ENCODE data around the gene TMEM134. TPM values are rescaled to one million over a fixed set of nuclear protein-coding genes. Genes with fewer than 3 reads are reported as not detected.
A peak's percentile ranks its signal among the peaks of the same experiment; 100 is the strongest.

Gene TMEM134
- total RNA-seq, 2 experiments from 2014 or later = 26.8 to 76.9 TPM

- no peaks in the 10 kb centered on the region for H4K20me1 ChIP-seq (ENCODE audit: insufficient read depth, low read length)
- ChIA-PET CTCF (ENCODE audit: unreplicated experiment) (no interaction called here), POLR2A (interaction anchor here (0.6 to 2.6 kb wide), 2 partner anchors 12 to 14 kb away, joined by 4 to 7 read pairs; no protein-coding TSS in a partner anchor)
- no peaks in the 10 kb centered on the region for H3K79me2 ChIP-seq (ENCODE audit: insufficient read depth, low read depth, low read length)
- intact Hi-C loops (cut with micrococcal nuclease; ENCODE audit: unreplicated experiment) = no loop called here
- H2AFZ ChIP-seq (ENCODE audit: low read length) = no peak overlapping the region
- peaks cover 46% of the 10 kb centered on the region for H3K4me1 ChIP-seq (ENCODE audit: insufficient read depth, low read length, poor library complexity, severe bottlenecking)
- H3K9me2 ChIP-seq (ENCODE audit: insufficient read depth, low read length) = no peaks in the 10 kb centered on the region
- no TSS peak for BruUV-seq (replicated peaks)
- H3K9me3 ChIP-seq (ENCODE audit: low read length) = no peaks in the 10 kb centered on the region
- no peak for DNase-seq (ENCODE audit: low spot score)
- no peak overlapping the region for H3K4me3 ChIP-seq (ENCODE audit: low read depth, low read length, poor library complexity, severe bottlenecking)
- TF ChIP-seq EZH2phosphoT487 (IDR thresholded peaks at IDR 0.05; ENCODE audit: borderline replicate concordance, low read depth, low read length) (no peak), CTCF (conservative IDR thresholded peaks at IDR 0.05; ENCODE audit: low read length) (no peak)
- no peak overlapping the region for H3K4me2 ChIP-seq (ENCODE audit: low read length)
- no peaks in the 10 kb centered on the region for H3K36me3 ChIP-seq (ENCODE audit: insufficient read depth, low read length)
- H3K27ac ChIP-seq (ENCODE audit: low read depth, low read length, poor library complexity, severe bottlenecking) = no peak overlapping the region
Measured at GRCh38 chr11:67451658-67451976, 17.4 kb downstream of the TMEM134 start.

GRCh38 chr11:67450796-67451657 lies 18.0 kb downstream of the TMEM134 start:
- peaks cover 52% of the 10 kb centered on the region for H3K4me1 ChIP-seq (ENCODE audit: insufficient read depth, low read length, poor library complexity, severe bottlenecking)
- no peaks in the 10 kb centered on the region for H3K9me2 ChIP-seq (ENCODE audit: insufficient read depth, low read length)
- H3K9me3 ChIP-seq (ENCODE audit: low read length) = no peaks in the 10 kb centered on the region
- no peaks in the 10 kb centered on the region for H3K79me2 ChIP-seq (ENCODE audit: insufficient read depth, low read depth, low read length)
- peak overlapping the region; percentile 73 for H3K27ac ChIP-seq (ENCODE audit: low read depth, low read length, poor library complexity, severe bottlenecking)
- no TSS peak for BruUV-seq (replicated peaks)
- intact Hi-C loops (cut with micrococcal nuclease; ENCODE audit: unreplicated experiment) = no loop called here
- no peaks in the 10 kb centered on the region for H3K36me3 ChIP-seq (ENCODE audit: insufficient read depth, low read length)
- ChIA-PET POLR2A (interaction anchor here (0.6 to 3.9 kb wide), 4 partner anchors 9 to 15 kb away, joined by 4 to 37 read pairs (median 12); partner anchors contain the start of gene PTPRCAP), CTCF (ENCODE audit: unreplicated experiment) (interaction anchor here (0.5 to 0.9 kb wide), 2 partner anchors 9 to 14 kb away, joined by 3 to 9 read pairs; no protein-coding TSS in a partner anchor)
- no peak for TF ChIP-seq CTCF (conservative IDR thresholded peaks at IDR 0.05; ENCODE audit: low read length)
- TF ChIP-seq EZH2phosphoT487 (IDR thresholded peaks at IDR 0.05; ENCODE audit: borderline replicate concordance, low read depth, low read length) = no peak
- no peaks in the 10 kb centered on the region for H4K20me1 ChIP-seq (ENCODE audit: insufficient read depth, low read length)
- H2AFZ ChIP-seq (ENCODE audit: low read length) = no peak overlapping the region
- H3K4me2 ChIP-seq (ENCODE audit: low read length) = peak overlapping the region; percentile 62
- no peak overlapping the region for H3K4me3 ChIP-seq (ENCODE audit: low read depth, low read length, poor library complexity, severe bottlenecking)
- no peak for DNase-seq (ENCODE audit: low spot score)

Measured in OCI-LY7 (cell line).